Activated naive CD8-positive, alpha-beta T cell treated with anti-CD3 and anti-CD28 coated beads, Interleukin-2, amount 50 U/mL, for 24 hours (primary cell): Measurements from ENCODE around the gene ZNF24.

Experiments
- ATAC-seq: fragments of 150-1000 bp; cut with Tn5 transposase; one replicate; pipeline ENCODE4 v1.10.0; 2021
- DNase-seq: peaks from one replicate; pipeline ENCODE4 v3.0.0; 2021
- H3K27ac Mint-ChIP-seq: one replicate; pipeline ENCODE4 v1.8.0; 2021; ENCODE audit warnings: mild to moderate bottlenecking, mixed read lengths
- H3K27me3 Mint-ChIP-seq: one replicate; pipeline ENCODE4 v1.8.0; 2021; ENCODE audit warnings: mixed read lengths
- H3K36me3 Mint-ChIP-seq: one replicate; pipeline ENCODE4 v1.8.0; 2021; ENCODE audit warnings: low read depth, mixed read lengths
- H3K4me1 Mint-ChIP-seq: one replicate; pipeline ENCODE4 v1.8.0; 2021; ENCODE audit warnings: mixed read lengths
- H3K4me3 Mint-ChIP-seq: one replicate; pipeline ENCODE4 v1.8.0; 2021; ENCODE audit warnings: mild to moderate bottlenecking, moderate library complexity, mixed read lengths
- H3K9me3 Mint-ChIP-seq: one replicate; pipeline ENCODE4 v1.8.0; 2021; ENCODE audit warnings: mixed read lengths

The ZNF24 gene

GRCh38 chr18:35374708-35375107 lies 30.5 kb upstream of the ZNF24 start:
- Mint-ChIP-seq H3K36me3 (no peaks in the 10 kb centered on the region), H3K9me3 (no peaks in the 10 kb centered on the region), H3K27me3 (peaks cover 2% of the 10 kb centered on the region), H3K4me1 (peaks cover 12% of the 10 kb centered on the region), H3K4me3 (no peak overlapping the region), H3K27ac (no peak overlapping the region)
- DNase-seq = no peak
- no peak for ATAC-seq

DNA sequence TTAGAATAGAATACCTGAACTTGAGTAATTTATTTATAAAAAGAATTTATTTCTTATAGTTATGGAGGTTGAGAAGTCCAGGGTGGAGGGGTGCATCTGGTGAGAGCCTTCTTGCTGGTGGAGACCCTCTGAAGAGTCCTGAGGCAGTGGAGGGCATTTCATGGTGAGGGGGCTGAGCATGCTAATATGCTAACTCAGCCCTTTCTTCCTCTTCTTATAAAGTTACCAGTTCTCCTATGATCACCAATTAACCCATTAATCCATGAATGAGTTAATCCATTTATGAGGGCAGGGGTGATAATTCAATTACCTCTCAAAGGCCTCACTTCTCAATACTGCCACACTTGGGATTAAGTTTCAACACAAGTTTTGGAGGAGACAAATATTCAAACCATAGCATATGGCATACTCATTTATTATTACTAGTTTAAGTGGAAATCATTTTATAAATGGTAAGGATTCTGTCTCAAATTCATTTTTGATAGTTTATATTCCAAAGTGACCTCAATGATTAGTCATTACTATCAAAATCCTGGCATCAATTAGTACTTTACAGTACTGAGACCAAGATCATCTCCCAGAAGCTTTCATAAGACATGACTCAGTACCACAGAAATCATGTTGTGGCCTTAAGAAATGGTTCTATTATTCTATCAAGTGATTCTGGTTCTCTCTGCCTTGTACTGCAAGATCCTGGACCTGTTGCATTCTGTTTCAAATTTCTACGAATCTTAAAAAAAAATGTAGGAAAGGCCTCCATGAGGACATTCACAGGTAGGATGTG lies 27.4 kb upstream of the ZNF24 start:
- Mint-ChIP-seq H3K4me3 (no peak overlapping the region), H3K27ac (peak overlapping the region; percentile 50), H3K27me3 (no peaks in the 10 kb centered on the region), H3K9me3 (no peaks in the 10 kb centered on the region), H3K4me1 (peaks cover 12% of the 10 kb centered on the region), H3K36me3 (no peaks in the 10 kb centered on the region)
- ATAC-seq (peak; percentile 52), DNase-seq (no peak)

DNA sequence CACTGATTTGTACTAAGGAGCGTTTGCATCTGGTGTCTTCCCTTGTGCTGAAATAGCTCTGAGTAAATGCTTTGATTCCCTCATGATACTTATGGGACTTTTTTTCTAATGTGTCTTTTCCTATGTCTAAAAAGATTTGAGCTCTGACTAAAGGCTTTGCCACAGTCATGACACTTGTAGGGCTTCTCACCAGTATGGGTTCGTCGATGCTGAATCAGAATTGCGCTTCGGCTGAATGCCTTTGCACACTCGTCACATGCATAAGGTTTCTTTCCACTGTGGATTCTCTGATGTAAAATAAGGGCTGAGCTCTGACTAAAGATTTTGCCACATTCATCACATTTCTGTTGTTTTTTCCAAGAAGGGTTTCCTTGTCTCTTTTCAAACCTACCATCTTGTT lies 24.9 kb upstream of the ZNF24 start:
- H3K4me3 Mint-ChIP-seq = no peak overlapping the region
- H3K27me3 Mint-ChIP-seq = no peaks in the 10 kb centered on the region
- no peak for DNase-seq
- no peaks in the 10 kb centered on the region for H3K36me3 Mint-ChIP-seq
- H3K27ac Mint-ChIP-seq = no peak overlapping the region
- ATAC-seq = no peak
- H3K4me1 Mint-ChIP-seq = peaks cover 8% of the 10 kb centered on the region
- no peaks in the 10 kb centered on the region for H3K9me3 Mint-ChIP-seq

DNA sequence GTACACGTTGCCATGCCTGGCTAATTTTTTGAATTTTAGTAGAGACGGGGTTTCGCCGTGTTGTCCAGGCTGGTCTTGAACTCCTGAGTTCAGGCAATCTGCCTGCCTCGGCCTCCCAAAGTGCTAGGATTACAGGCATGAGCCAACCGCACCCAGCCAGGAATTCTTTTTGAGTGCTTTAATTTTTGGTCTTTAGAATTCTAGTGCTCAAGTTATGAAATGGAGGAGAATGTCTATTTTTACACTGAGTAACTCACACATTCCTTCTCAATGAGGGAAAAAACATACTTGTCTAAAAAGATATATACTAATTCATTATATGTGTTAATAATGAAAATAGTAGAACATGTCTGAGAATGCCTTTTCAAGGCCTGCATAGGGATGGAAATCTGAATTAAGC lies 24.4 kb upstream of the ZNF24 start:
- no peak for ATAC-seq
- DNase-seq = no peak
- Mint-ChIP-seq H3K36me3 (no peaks in the 10 kb centered on the region), H3K27me3 (peaks cover 2% of the 10 kb centered on the region), H3K27ac (no peak overlapping the region), H3K4me1 (peaks cover 8% of the 10 kb centered on the region), H3K4me3 (no peak overlapping the region), H3K9me3 (no peaks in the 10 kb centered on the region)

DNA sequence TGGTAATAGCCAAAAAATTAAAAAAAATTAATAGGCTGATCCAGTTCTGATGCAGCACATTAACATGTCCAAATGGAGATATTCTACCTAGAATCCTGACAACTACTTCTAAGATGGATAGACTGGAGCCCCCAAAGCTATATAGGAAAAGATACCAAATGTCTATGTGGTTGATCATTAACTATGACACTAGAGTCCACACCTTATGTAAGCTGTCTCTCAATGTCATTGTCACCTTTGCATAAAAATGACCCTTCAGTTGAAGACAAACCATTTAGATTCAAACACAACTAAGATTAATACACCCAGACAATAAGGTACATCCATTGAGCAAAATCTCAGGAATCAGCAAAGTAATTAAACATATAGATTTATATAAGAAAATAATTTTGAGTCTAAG lies 18.3 kb upstream of the ZNF24 start:
- no peak overlapping the region for H3K27ac Mint-ChIP-seq
- no peak for DNase-seq
- H3K4me1 Mint-ChIP-seq = no peaks in the 10 kb centered on the region
- H3K36me3 Mint-ChIP-seq = no peaks in the 10 kb centered on the region
- H3K9me3 Mint-ChIP-seq = no peaks in the 10 kb centered on the region
- peaks cover 2% of the 10 kb centered on the region for H3K27me3 Mint-ChIP-seq
- no peak for ATAC-seq
- no peak overlapping the region for H3K4me3 Mint-ChIP-seq

GRCh38 chr18:35361570-35362321 lies 17.5 kb upstream of the ZNF24 start:
- no peaks in the 10 kb centered on the region for H3K36me3 Mint-ChIP-seq
- no peak for DNase-seq
- H3K9me3 Mint-ChIP-seq = no peaks in the 10 kb centered on the region
- no peak overlapping the region for H3K27ac Mint-ChIP-seq
- no peaks in the 10 kb centered on the region for H3K4me1 Mint-ChIP-seq
- ATAC-seq = no peak
- no peak overlapping the region for H3K4me3 Mint-ChIP-seq
- H3K27me3 Mint-ChIP-seq = peaks cover 2% of the 10 kb centered on the region

DNA sequence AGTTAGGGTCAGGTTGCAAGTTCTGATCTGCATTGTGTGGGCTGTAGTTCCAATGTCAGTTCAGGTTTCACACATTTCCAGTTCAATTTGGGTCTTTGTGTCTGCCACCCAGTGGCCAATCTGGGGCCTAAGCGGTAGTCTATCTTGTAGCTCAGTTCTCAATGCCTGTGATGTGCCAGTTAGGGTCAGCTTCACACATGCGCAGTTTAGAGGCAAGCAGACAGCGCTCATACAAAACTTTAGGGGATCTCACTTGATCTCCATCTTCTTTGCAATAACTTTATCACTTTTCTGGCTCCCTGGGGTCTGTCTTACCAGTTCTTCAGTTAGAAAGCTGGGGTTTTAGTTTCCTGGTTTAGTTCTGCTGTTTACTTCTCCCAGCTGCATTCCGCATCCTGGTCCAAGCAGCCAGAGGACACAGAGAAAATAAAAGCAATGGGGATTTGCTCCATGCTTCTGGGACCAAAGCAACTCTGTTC lies 11.0 kb upstream of the ZNF24 start:
- DNase-seq (peak; percentile 38), ATAC-seq (peak; percentile 97)
- no peaks in the 10 kb centered on the region for H3K27me3 Mint-ChIP-seq
- peaks cover 11% of the 10 kb centered on the region for H3K9me3 Mint-ChIP-seq
- H3K36me3 Mint-ChIP-seq = peaks cover 4% of the 10 kb centered on the region
- no peak overlapping the region for H3K27ac Mint-ChIP-seq
- H3K4me1 Mint-ChIP-seq = peaks cover 3% of the 10 kb centered on the region
- H3K4me3 Mint-ChIP-seq = no peak overlapping the region

GRCh38 chr18:35352778-35353177 lies 8.6 kb upstream of the ZNF24 start:
- H3K36me3 Mint-ChIP-seq = peaks cover 4% of the 10 kb centered on the region
- peaks cover 11% of the 10 kb centered on the region for H3K9me3 Mint-ChIP-seq
- no peaks in the 10 kb centered on the region for H3K27me3 Mint-ChIP-seq
- ATAC-seq (no peak), DNase-seq (no peak)
- H3K4me3 Mint-ChIP-seq = no peak overlapping the region
- H3K4me1 Mint-ChIP-seq = peaks cover 3% of the 10 kb centered on the region
- no peak overlapping the region for H3K27ac Mint-ChIP-seq

DNA sequence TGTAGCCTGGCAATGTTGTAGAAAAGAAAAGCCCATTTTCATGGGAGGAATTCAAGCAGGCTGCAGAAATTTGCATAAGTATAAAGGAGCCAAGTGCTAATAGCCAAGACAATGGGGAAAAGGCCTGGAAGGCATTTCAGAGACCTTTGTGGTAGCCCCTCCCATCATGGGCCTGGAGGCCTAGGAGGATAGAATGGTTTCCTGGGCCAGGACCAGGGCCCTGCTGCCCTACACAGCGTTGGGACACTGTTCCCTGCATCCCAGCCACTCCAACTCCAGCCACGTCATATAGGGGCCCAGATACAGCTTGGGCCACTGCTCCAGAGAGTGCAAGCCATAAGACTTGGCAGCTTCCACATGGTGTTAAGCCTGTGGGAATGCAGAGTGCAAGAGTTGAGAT lies 8.1 kb upstream of the ZNF24 start:
- Mint-ChIP-seq H3K4me1 (peaks cover 3% of the 10 kb centered on the region), H3K36me3 (peaks cover 4% of the 10 kb centered on the region), H3K27me3 (no peaks in the 10 kb centered on the region), H3K27ac (no peak overlapping the region), H3K9me3 (peaks cover 11% of the 10 kb centered on the region), H3K4me3 (no peak overlapping the region)
- no peak for ATAC-seq
- no peak for DNase-seq

DNA sequence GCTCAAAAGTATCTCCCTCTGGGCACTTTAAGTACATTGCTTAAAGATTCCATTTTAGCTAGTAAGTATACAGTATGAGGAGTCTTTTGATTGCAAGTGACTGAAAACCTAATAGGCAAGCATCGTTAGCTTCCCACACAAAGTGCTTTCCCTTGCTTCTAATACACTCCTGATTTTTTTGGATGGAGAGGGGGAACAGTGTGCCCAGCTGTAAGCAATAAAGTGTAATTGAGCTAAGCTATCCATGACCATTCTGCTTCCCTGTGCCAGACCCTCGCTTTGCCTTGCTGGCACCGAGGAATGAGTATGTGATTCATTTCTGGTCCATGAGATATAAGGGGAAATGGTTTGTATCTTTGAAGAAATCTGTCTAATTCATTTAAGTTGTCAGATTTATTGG lies 3.8 kb upstream of the ZNF24 start:
- H3K4me3 Mint-ChIP-seq = no peak overlapping the region
- H3K27ac Mint-ChIP-seq = no peak overlapping the region
- peaks cover 12% of the 10 kb centered on the region for H3K36me3 Mint-ChIP-seq
- no peaks in the 10 kb centered on the region for H3K27me3 Mint-ChIP-seq
- peaks cover 25% of the 10 kb centered on the region for H3K4me1 Mint-ChIP-seq
- ATAC-seq = no peak
- DNase-seq = no peak
- H3K9me3 Mint-ChIP-seq = peaks cover 11% of the 10 kb centered on the region

DNA sequence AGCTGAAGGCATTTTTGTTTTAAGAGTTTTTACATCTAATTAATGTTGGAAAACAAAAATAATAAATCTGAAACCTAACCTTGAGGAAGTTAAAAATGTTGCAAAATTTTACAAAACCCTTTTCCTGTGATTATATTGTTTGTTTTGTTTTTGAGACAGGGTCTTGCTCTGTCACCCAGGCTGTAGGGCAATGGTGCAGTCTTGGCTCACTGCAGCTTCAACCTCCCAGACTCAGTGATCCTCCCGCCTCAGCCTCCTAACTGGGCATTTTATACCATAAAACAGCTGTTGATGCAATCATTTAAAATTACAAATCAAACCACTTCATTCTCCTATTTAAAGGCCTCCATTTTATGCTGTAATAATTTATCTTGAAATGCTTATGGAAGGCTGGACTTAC lies 1.7 kb upstream of the ZNF24 start:
- ATAC-seq = no peak
- peaks cover 15% of the 10 kb centered on the region for H3K36me3 Mint-ChIP-seq
- DNase-seq = no peak
- H3K4me1 Mint-ChIP-seq = peaks cover 40% of the 10 kb centered on the region
- peak overlapping the region; percentile 100 for H3K4me3 Mint-ChIP-seq
- H3K9me3 Mint-ChIP-seq = no peaks in the 10 kb centered on the region
- H3K27me3 Mint-ChIP-seq = no peaks in the 10 kb centered on the region
- peak overlapping the region; percentile 64 for H3K27ac Mint-ChIP-seq

- Mint-ChIP-seq H3K9me3 (no peaks in the 10 kb centered on the region), H3K4me3 (peak overlapping the region; percentile 100), H3K27ac (peak overlapping the region; percentile 64), H3K4me1 (peaks cover 41% of the 10 kb centered on the region), H3K27me3 (no peaks in the 10 kb centered on the region), H3K36me3 (peaks cover 18% of the 10 kb centered on the region)
- DNase-seq = no peak
- ATAC-seq = no peak
These were observed 1.3 kb upstream of the ZNF24 start for GRCh38 chr18:35345460-35345921.

DNA sequence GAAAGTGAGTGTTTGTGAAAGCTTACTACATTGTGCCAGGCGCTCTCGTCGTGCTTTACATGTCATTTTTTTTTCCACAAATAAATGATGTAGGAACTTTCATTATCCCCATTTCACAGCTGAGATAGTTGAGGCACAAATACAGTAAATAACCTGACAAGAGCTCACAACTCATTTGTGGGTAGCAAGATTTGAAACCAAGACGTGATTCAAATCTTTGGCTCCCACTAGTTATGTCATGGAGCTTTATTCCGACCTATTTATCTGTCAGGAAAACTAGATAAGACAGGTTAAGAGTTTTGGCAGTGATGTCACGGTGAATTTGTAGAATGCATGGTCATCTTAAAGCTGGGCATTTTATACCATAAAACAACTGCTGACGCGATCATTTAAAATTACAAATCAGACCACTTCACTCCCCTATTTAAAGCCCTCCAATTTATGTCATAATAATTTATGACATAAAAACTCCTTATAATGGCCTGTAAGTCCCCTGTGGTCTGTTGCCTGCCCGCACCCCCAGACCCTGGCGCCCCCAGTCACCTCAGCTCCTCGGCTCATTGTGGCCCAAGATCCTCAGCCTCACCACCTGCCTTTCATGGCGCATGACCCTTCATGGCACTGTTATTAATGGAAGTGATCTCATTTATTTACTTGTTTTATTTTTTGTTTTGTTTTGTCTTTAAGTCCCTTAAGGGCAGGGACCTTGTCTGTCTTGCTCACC lies 678 bp upstream of the ZNF24 start:
- peak overlapping the region; percentile 100 for H3K4me3 Mint-ChIP-seq
- ATAC-seq = no peak

DNA sequence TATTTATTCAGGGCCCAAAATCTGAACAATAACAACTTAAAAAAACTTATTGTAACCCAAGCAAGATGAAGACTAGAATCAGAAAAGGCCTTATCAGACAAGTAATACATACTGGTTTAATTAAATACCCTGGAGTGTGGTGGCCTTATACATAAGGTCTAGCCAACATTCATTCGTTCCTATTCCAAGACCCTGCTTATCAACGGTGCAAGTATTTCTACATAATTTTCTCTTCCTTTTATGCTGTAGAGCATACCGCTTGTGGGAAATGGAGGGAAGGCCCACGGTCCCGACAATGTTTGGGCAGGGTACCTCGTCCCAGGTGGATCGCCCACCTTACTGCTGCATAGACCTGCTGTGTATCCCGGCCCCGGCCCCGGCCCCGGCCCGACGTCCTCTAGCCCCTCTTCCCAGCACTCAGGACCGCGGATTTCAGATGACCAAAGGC lies 708 bp downstream of the ZNF24 start:
- no peak for ATAC-seq
- H3K27me3 Mint-ChIP-seq = no peaks in the 10 kb centered on the region
- peaks cover 37% of the 10 kb centered on the region for H3K36me3 Mint-ChIP-seq
- H3K9me3 Mint-ChIP-seq = no peaks in the 10 kb centered on the region
- H3K27ac Mint-ChIP-seq = peak overlapping the region; percentile 98
- peaks cover 58% of the 10 kb centered on the region for H3K4me1 Mint-ChIP-seq
- H3K4me3 Mint-ChIP-seq = peak overlapping the region; percentile 100
- no peak for DNase-seq

More for the DNA sequence above, 678 bp upstream of the ZNF24 start:
- no peak for DNase-seq
- Mint-ChIP-seq H3K27me3 (no peaks in the 10 kb centered on the region), H3K9me3 (no peaks in the 10 kb centered on the region), H3K27ac (peak overlapping the region; percentile 98), H3K36me3 (peaks cover 23% of the 10 kb centered on the region), H3K4me1 (peaks cover 47% of the 10 kb centered on the region)
